BJ (cell line): Measurements from ENCODE around the gene JAGN1. TPM values are rescaled to one million over a fixed set of nuclear protein-coding genes. Genes with fewer than 3 reads are reported as not detected.
"Not testable (repeated sequence)": the region's sequence is repeated elsewhere in the genome, so short reads cannot be mapped to it uniquely, and the experiment has no call there.

Experiments
- CTCF ChIA-PET: fragments of 350-600 bp; formaldehyde crosslinking; extraction: SDS; loops from one replicate; lab custom pipeline; 2021; ENCODE audit warnings: antibody characterized with exemption, inconsistent platforms; lab: Yijun Ruan, JAX
- POLR2A ChIA-PET: fragments of 300-600 bp; sonication (Branson Sonifier 250); formaldehyde crosslinking; extraction: SDS; loops from one replicate; lab custom pipeline; 2021; ENCODE audit warnings: antibody characterized with exemption; lab: Charles Lee
- DNase-seq: peaks from one replicate; pipeline ENCODE4 v3.0.0-alpha.2; 2011; ENCODE audit warnings: low read depth
- H3K27me3 ChIP-seq: 2 replicates; pipeline ENCODE4 v1.6.0; 2011; ENCODE audit warnings: low read length; ENCODE audit not compliant: control insufficient read depth, insufficient read depth
- H3K36me3 ChIP-seq: 2 replicates; pipeline ENCODE4 v1.5.1; 2011; ENCODE audit warnings: low read length; ENCODE audit not compliant: control insufficient read depth, insufficient read depth
- H3K4me3 ChIP-seq: 2 replicates; pipeline ENCODE4 v1.5.1; 2011; ENCODE audit warnings: low read depth, mild to moderate bottlenecking, control low read depth, low read length
- polyA plus RNA-seq: library from polyadenylated mRNA; depleted of rRNA; stranded (reverse); fragments of >200 nt; gene quantifications from 2 replicates; pipeline ENCODE4 v1.2.3, GENCODE V29; 2011
- TF ChIP-seq, protein P1 (sequence below): IDR thresholded peaks from 2 replicates; pipeline ENCODE4 v1.5.1; 2011; ENCODE audit warnings: low read depth, mild to moderate bottlenecking, control low read depth, inconsistent platforms, low read length, moderate library complexity; ENCODE audit not compliant: insufficient read depth

JAGN1 gene
- polyA plus RNA-seq, 1 experiment, result 47.2 TPM

- H3K4me3 ChIP-seq, result no peak overlapping the region
- H3K36me3 ChIP-seq, result no peaks in the 10 kb centered on the region
- CTCF ChIA-PET, result no interaction called here
- TF ChIP-seq, protein P1, sequence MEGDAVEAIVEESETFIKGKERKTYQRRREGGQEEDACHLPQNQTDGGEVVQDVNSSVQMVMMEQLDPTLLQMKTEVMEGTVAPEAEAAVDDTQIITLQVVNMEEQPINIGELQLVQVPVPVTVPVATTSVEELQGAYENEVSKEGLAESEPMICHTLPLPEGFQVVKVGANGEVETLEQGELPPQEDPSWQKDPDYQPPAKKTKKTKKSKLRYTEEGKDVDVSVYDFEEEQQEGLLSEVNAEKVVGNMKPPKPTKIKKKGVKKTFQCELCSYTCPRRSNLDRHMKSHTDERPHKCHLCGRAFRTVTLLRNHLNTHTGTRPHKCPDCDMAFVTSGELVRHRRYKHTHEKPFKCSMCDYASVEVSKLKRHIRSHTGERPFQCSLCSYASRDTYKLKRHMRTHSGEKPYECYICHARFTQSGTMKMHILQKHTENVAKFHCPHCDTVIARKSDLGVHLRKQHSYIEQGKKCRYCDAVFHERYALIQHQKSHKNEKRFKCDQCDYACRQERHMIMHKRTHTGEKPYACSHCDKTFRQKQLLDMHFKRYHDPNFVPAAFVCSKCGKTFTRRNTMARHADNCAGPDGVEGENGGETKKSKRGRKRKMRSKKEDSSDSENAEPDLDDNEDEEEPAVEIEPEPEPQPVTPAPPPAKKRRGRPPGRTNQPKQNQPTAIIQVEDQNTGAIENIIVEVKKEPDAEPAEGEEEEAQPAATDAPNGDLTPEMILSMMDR, result no peak
- DNase-seq, result no peak
- POLR2A ChIA-PET, result no interaction called here
- no peaks in the 10 kb centered on the region for H3K27me3 ChIP-seq
Measured at GRCh38 chr3:9869955-9870354, 20.5 kb upstream of the JAGN1 start.

- Histone ChIP-seq H3K36me3 (no peaks in the 10 kb centered on the region), H3K4me3 (no peak overlapping the region), H3K27me3 (no peaks in the 10 kb centered on the region)
- TF ChIP-seq, protein P1, result no peak
- ChIA-PET CTCF (interaction anchor here (0.6 kb wide), 1 partner anchor 618 kb away, joined by 3 read pairs; no protein-coding TSS in a partner anchor), POLR2A (interaction anchor here (0.6 kb wide), 1 partner anchor 17 kb away, joined by 17 read pairs; no protein-coding TSS in a partner anchor)
- DNase-seq, result peak; percentile 37
Measured at GRCh38 chr3:9870978-9871377, 19.4 kb upstream of the JAGN1 start.

- H3K4me3 ChIP-seq, H3K36me3 ChIP-seq, H3K27me3 ChIP-seq, DNase-seq, POLR2A ChIA-PET, CTCF ChIA-PET: not testable (repeated sequence)
Measured at GRCh38 chr3:9872067-9872466, 18.3 kb upstream of the JAGN1 start.

DNA sequence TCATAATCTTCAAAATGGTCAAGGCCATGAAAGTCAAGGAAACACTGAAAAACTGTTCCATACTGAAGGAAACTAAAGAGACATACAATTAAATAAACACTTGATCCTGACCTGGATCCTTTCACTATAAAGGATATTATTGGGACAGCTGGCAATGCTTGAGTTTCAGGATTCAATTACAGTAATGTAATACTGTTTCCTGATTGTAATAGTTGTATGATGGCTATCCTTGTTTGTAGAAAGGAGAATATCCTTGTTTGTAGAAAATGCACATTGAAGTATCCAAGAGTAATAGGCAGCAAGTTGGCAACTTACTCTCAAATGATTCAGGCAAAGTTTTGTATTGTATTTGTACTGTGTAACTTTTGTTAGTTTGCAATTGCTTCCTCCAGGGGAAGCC, 15.0 kb upstream of the JAGN1 start:
- ChIA-PET CTCF (no interaction called here), POLR2A (no interaction called here)
- Histone ChIP-seq H3K4me3 (no peak overlapping the region), H3K27me3 (no peaks in the 10 kb centered on the region), H3K36me3 (no peaks in the 10 kb centered on the region)
- no peak for DNase-seq
- TF ChIP-seq, protein P1, result no peak

DNA sequence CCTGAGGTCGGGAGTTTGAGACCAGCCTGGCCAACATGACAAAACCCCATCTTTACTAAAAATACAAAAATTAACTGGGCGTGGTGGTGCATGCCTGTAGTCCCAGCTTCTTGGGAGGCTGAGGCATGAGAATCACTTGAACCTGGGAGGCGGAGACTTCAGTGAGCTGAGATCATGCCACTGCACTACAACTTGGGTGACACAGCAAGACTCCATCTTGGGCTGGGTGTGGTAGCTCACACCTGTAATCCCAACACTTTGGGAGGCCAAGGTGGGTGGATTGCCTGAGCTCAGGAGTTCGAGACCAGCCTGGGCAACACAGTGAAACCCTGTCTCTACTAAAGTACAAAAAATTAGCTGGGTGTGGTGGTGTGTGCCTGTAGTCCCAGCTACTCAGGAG, 14.2 kb upstream of the JAGN1 start:
- H3K4me3 ChIP-seq, POLR2A ChIA-PET, H3K36me3 ChIP-seq, CTCF ChIA-PET, H3K27me3 ChIP-seq, DNase-seq: not testable (repeated sequence)

DNA sequence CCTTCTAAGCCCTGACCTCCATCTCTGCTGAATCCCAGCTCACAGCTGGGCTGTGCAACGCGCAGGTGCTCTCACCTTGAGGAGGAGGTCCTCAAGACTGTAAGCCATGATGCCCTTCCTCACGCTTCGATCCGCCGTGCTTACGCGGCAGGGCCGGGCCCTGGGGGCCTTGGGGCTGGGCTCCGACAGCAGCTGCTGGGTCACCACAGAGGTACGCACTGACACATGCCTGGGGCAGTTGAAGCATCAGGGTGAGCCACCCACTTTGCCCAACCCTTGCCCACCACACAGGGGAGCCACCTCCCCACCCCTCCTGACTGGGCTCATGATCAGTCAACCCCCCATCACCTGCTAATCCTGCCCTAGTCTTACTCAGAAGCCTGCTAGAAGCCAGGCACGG, 13.4 kb upstream of the JAGN1 start:
- POLR2A ChIA-PET, result no interaction called here
- no peaks in the 10 kb centered on the region for H3K36me3 ChIP-seq
- H3K4me3 ChIP-seq, result no peak overlapping the region
- DNase-seq, result no peak
- TF ChIP-seq, protein P1, result no peak
- CTCF ChIA-PET, result no interaction called here
- H3K27me3 ChIP-seq, result no peaks in the 10 kb centered on the region
